Smooth muscle cell of bladder (primary cell): ENCODE results near the gene N4BP2L2. TPM values are rescaled to one million over a fixed set of nuclear protein-coding genes. Genes with fewer than 3 reads are reported as not detected.

Source experiments
- total RNA-seq: library from RNA; depleted of rRNA; stranded (reverse); fragments of >200 nt; gene quantifications from 2 replicates; pipeline ENCODE4 v1.2.3, GENCODE V29; 2014

N4BP2L2 gene
- 82.3 and 100 TPM in 2 replicates for total RNA-seq

GRCh38 chr13:32538621-32539246 lies at the start of gene N4BP2L2:
TSS of gene N4BP2L2 (minus strand) at chr13:32538795. CDS start at chr13:32537027, 1,768 bp downstream.

DNA sequence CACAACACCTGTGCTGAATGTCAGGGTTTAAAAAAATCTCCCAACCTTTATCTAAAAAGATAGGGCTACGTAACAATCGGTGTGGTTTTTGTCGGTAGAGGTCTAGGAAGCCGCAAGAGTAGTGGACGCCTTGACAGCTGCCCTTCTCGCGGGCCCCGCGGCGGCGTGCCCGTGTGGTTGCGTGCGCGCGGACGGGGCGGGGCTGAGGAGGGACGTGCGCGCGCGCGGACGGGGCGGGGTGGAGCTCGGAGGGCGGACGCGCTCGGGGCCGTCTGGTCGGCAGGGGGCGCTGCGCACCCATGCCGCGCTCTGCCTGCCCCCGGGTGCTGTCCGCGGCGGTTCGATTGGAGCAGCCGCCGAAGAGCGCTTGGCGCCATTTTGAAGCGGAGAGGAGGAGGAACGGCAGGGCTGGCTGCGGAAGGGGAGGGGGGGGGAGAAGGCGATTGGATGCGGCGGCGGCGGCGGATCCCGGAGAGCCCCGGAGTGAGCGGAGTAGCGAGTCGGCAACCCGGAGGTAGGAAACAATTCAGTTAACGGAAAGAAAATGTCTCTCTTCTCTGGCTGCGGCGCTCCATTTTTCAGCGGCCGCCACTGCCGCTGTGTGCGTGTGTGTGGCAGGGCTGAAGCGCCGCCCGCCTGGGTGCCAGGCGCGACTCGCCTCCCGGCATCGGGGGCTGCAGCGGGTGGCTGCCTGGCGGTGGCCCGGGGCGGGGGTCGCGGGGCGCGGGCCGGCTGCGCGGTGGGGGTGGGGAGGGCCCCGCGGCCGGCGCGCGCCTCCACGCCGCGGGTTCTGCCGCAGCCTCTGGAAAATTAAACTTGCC lies 47.7 kb upstream of the N4BP2L2 start, which contains the start of gene PDS5B:
PDS5B (plus strand) TSS at position 373 of the 821 bp plus-strand sequence. CDS start 62,321 bp downstream, outside the sequence.

DNA sequence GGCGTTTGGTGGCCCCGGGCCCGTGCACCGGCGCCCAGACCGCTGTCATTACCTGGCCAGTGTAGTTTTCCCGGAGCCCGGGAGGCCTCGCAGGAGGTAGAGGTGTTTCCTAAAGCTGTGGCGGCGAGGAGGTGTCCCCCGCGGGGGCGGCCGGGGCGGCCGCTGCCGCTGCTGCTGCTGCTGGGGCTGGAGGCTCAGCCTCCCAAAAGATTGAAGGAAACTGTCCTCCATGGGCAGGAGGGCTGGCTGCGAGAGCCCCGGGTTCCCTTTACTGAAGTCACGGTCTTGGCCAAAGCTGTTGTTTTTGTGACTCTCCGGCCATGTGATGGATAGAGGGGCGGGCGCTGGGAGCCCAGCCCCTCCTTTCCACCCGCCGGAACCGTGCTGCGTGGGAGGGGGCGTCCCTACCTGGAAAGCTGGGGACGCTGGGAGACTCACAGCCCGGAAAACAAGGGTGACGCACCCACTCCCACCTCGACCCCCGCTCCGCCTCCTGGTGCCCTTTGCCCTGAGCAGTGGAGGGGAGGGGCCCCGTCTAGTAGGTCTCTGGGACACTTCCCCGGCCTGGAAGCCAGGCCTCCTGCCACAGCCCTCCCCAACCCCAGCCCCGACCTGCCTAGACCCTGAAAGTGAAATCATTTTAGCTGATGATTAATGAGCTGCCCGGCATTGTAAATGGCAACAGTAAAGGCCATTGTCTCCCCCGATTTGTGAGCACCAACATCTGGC lies 110.6 kb downstream of the N4BP2L2 start, which contains the start of gene N4BP2L1:
N4BP2L1 (minus strand) TSS at position 279 of the 729 bp plus-strand sequence; CDS start at position 231, 48 bp downstream.

Other genes with a start within 250 kb of the N4BP2L2 start
- gene ZAR1L, start 223.4 kb downstream of the N4BP2L2 start, total RNA-seq: not detected in 2 replicates
- gene BRCA2, start 223.3 kb downstream of the N4BP2L2 start, total RNA-seq: 1.0 and 1.7 TPM in 2 replicates
- gene N4BP2L1, start 110.7 kb downstream of the N4BP2L2 start, total RNA-seq: 2.0 and 2.4 TPM in 2 replicates
- 21.2 and 22.1 TPM in 2 replicates for gene PDS5B, start 47.7 kb upstream of the N4BP2L2 start, total RNA-seq